GM19025 (cell line): Measurements from ENCODE around the gene HLTF.

Experiments
- ATAC-seq: cut with Tn5 transposase; IDR thresholded peaks from one replicate; pipeline ENCODE4 v1.9.1; 2021; ENCODE audit warnings: mild to moderate bottlenecking, low read depth, moderate library complexity; ENCODE audit not compliant: unreplicated experiment

The HLTF gene

DNA sequence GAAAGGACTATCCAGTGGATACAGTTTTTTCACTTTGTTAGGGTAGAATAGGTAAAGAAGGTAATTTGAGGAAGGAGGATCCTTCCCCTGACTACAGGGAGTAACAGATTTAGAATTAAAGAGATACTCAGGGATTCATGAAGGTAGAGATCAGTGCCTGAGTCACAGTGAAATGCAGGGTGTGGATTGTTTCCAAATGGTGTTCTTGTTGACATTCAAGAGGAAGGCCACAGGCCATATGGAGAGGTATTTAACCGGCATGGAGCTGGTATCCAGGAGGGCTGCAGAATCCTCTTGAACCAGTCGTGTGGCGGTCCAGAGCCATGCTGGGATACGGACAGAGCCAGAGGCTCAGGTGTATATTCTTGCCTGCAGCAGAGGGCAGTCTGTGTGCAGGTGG lies 66.8 kb downstream of the HLTF start:
- no peak for ATAC-seq

DNA sequence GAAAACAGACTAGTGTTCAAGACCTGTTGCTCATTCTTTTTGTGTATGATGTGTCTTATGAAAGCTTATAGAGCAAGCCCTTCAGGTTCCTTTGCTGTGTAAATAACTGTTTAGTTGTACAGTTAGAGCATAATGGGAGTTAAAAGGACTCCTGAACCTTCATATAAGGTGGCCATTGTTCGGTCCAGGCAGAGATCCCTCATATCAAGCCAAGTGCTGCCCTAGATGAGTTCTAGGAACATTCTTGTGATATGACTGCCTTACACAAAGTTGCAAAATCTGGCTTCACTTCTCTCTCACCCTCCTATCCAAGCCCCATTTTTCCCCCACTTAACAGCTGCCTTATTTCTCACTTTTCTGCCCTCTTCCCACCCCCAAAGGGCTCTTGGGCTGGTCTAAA lies 68.1 kb downstream of the HLTF start:
- ATAC-seq = no peak

DNA sequence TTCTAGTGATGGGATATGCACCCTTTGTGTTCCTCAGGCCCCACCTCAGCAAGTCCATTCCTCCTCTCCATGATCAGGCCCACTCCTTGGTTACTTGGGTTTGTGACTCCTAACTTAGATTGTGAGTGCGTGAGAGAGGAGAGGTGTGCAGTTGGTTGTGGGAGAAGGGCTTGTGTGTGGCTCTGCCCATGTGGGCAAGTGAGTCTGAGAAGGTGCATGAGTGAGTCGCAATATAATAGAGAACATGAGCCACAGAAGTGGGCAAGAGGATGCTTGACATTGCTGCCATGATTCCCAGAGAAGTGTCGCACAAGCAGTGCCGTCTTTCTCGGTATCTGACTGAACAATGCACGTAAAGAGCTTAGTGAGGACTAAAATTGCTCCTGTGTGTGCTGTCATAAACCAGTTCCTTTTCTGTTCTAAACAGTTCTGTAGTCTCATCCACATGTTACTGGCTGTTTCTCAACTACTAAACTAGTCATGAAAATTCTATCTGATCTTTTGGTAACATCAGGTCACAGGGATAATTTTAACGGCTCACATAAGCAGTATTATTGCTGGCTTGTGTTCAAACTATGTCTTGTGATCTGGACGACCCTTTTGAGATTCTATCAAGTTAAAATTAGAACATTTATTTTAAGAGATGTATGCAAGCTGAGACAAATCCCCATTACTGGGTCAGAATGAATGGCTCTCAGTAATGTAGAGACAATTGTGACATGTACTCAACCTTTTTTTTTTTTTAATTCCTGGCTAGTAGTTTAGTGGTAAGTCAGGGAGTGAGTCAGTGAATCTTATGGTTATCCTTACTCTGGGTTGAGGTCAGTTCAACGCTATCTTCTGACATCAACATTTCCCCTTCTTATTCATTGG lies 69.4 kb downstream of the HLTF start:
- no peak for ATAC-seq

DNA sequence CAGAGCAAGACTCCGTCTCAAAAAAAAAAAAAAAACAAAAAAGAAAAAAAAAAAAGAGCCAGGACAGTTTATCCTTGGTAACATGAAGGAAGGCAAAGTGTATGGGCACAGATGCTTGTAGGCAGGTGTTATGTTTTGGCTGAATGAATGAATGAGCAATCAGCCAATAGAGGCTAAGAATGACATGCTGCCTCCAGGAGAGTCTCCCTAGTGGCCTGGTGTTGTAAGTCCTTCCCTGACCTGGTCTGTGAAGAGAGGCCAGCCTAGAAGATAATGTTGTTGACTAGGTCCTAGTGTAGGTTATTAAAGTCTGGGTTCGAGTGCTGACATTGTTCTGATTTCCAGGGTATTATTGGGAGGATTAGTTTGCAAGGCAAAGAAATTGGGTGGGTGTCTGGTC lies 70.1 kb downstream of the HLTF start:
- ATAC-seq = no peak

DNA sequence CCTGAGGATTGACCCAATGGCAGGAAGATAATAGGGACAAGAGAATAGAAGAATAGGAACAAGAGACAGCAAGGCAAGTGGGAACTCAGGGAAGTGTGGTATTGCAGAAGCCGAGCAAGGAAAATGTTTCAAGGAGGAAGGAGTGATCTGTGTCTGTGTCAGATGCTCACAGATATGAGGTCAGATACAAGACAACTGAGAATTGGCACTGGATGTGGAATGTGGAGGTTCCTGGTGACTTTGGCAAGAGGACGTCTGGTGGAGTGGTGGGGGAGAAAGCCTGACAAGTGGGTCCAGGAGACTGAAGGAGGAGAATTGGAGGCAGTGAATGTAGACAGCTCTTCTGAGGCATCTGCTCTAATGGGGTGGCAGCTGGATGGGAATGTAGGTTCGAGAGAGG lies 70.9 kb downstream of the HLTF start:
- ATAC-seq = no peak

DNA sequence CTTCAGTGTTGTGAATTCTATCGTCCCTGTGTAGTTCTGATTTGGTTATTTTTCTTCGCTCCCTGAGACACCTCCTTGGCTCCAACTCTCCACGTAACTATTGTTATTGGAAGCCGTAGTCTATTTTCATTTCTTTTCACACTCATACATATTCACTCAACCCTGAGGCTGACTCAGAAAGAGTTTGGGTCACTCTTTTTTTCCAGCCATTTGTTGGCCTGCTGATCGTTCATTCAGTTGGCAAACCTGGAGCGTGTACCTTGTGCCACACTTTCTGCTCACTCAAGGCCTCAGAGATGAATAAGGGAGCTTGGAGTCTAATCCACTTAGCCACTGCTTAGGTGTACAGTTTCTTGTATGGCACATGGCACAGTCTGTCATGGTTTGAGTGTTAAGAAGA lies 72.6 kb downstream of the HLTF start:
- no peak for ATAC-seq

DNA sequence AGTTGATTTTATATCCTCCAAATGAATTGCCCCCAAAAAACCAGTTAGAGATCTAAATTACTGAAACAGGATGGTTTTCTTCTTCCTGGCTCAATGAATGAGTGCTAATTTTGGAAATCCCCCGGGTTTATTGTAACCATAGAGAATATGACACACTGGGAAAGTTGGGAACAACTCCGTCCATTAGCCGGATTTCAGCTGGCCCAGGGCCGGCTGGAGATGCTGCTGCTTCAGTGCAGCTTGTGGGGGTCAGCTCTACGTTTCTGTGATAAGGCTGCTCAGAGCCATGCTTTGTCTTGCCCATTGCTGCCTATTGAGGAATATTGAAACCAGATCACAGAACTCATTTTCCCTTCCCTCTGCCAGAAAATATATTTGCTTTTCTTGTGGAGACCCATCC lies 74.7 kb downstream of the HLTF start:
- ATAC-seq = no peak

DNA sequence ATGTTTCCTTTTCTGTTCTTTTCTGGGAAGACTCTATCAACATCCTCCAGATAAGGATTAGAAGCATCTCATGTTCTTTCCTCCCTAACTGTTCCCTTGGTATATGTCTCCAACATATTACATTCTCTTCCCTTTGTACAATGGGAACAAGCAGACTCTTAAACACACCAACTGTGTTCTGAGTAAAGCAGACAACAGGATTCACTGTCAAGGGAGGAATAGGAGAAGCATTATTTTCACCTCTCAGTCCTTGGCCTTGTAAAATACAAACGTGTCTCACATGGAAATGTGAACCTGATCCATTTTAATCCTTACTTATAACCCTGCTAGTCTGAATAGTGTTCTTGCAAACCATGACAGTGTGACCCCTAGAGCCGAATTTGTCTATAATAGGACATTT lies 75.4 kb downstream of the HLTF start:
- ATAC-seq = no peak

DNA sequence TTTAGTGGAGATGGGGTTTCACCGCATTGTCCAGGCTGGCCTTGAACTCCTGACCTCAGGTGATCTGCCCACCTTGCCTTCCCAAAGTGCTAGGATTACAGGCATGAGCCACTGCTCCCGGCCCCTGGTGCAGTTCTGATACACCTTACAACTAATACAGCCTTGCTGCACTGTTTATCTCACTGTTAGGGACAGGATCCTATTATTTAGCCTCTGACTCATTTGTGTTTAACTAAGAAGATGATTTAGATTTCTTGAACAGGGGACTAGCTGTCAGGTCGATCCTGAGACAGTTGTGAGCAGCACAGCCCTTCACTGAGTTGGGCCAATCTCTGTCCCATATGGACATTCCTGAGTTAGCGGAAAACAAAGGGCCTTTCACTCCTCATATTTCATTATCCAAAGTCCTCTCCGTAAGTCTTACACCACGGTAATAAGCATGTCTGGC lies 75.8 kb downstream of the HLTF start:
- no peak for ATAC-seq

DNA sequence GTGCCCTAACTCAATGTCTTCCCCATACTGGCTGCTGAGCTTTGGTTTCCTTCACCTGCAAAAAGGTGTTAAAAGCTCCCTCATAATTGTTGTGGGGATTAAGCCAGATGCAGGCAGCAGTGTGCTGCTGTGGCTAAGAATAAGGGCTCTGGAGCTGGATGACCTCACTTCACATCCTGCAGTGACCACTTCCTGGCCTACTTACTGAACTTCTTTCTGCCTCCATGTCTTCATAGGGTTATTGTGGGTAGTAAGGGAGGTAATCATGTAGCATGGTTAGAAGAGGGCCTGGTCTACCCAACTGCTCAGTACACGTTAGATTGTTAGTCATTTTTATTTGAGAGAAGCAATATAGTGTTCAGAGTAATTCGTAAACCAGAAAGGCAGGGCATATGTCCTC lies 76.6 kb downstream of the HLTF start:
- no peak for ATAC-seq

DNA sequence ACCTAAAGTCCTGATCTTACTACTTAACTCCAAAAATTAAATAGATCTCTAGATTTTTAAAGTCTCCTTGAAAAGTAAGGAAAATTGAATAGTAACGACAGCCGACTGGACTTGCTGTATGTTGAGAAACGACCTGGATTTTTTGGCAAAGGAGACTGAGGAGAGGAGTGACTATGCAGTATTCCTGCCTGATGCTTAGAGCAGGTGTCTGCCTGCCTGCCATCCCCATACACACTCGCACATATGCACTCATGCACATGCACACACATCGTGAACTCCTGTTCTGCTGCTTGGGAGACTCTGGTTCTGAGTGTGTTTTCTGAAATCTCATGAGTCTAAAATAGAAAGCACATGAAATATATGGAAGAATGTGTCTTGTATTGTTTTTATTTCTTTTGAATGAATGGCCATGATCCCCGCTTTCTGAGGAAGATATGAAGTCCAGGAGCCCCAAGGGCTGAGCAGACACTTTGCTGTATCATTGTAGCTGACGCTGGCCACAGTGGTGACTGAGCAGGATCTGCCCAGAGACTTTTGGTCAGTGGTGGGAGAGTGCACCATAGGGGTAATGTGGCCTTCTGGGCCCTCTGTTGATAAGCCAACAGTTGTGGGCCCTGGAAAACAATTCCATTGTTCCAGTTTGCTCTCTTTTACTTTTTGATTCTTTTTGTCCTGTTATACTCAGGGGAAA lies 78.6 kb downstream of the HLTF start:
- no peak for ATAC-seq

DNA sequence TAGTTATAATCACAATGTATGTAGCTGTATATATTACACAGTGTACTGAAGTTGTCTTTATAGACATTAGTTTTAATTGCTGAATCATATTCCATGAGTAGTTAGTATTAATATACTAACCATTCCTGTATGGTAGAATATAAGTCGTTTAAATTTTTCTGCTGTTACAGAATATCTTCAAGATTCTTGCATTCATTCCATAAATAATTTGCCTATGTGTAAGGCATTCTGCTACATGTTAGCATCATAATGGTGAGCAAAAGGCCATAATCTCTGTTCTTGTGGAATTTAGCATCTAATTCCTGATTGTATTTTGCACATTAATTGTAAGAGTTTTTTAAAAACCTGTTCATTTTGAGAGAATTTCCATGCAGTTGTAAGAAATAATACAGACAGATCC lies 80.9 kb downstream of the HLTF start:
- no peak for ATAC-seq

DNA sequence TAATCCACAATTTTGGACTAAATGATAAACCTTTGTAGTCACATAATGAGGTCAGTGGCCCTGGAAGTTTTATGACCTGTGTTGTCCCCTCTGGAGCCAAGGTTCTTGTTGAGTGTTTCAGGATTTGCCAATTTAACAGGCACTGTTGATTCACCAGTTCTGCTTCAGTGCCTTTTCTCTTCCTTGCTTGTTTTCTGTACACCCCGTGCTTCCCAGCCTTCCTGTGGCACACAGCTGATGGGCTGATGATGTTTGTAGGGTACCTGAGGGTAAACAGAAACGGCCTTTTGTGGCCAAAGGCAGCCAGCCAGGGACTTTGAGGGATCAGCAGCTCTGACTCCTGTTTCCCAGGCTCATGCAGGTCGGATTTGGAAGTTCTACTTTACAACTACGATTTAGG lies 81.7 kb downstream of the HLTF start:
- ATAC-seq = no peak

DNA sequence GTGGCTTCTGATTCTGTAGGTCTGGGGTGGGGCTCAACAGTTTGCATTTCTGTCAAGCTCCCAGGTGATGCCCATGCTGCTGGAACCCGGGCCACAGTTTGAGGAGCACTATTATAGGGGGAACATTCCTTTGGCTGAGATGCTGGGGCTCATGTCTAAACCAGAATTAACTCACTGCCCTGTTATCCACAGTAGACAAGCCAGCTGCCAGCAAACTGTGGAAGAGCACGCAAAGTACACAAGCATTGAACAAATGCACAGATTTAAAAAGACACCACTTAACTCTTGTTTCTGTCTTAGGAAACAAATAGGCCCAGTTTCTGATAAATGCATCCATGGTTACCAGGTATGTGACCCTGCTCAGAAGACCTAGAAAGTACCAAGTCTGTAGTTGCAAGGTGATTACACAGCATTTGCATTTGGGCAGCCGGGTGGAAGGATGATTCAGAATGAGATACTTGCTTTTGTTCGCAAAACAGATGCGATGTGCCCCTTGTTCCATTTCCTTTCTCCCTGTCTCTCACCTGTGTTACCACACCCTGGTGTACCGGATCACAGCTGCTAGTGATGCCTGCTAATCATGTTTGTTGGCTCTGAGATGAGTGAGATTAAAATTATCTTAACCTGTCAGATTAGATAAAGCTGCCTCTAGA lies 82.6 kb downstream of the HLTF start:
- ATAC-seq = peak; percentile 81

DNA sequence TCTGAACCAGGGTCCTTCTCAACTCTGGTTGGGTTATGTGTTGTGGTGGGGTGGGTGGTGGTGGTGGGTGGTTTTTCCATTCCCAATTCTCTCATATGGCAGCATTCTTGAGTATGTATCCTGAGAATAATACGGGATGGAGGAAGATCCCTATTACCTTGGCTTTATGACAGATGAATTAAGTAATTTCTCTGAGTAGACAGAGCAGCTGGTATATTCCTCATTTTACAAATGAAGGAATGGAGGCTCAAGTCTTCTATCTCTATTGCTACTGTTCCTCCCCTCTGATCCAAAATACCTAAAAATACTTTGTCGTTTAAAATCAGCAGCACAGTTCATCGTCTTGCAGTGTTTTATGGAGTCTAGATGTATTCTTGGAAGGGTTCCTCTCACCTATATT lies 84.6 kb downstream of the HLTF start:
- ATAC-seq = no peak

DNA sequence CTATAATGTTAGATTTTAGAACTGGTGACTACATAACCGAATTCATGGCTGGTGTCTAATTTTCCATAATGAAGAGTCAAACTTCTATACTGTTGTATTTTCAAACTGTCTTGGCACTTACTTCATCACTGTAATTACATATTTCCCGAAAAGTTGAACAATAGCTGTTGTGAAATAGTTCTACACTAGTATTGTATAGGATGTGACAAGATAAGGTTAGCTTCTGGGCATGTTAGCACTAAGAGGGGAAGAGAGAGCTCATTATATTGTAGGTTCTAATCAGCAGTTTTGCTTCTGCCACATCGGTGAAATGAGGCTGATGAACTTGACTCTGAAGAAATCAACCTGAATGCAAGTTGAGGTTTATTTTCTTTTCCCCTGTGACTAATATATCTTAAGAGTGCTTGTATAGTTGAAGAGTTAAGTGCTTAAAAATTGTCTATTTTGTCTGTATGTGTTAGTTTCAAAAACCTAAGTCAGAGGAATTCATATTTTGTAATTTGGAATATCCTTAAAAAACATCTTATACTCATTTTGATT lies 86.1 kb downstream of the HLTF start:
- no peak for ATAC-seq

DNA sequence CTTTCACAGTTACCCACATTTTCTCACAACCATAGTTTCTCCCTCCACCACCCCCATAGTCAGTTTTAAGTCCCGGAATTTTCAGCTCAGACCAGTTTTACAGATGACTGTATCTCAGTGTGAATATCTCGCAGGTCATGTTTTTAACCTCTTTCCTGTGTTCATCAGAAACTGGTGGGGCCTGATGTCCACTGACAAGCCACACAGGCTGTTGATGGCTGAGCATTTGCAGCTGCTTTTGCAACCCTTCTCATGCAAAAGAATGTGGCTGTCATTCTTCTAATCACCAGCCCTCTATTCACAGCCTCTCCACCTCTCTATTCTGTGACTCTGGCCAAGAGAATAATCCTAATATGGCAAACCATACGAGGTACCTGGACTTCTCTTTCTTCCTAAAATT lies 86.5 kb downstream of the HLTF start:
- no peak for ATAC-seq

DNA sequence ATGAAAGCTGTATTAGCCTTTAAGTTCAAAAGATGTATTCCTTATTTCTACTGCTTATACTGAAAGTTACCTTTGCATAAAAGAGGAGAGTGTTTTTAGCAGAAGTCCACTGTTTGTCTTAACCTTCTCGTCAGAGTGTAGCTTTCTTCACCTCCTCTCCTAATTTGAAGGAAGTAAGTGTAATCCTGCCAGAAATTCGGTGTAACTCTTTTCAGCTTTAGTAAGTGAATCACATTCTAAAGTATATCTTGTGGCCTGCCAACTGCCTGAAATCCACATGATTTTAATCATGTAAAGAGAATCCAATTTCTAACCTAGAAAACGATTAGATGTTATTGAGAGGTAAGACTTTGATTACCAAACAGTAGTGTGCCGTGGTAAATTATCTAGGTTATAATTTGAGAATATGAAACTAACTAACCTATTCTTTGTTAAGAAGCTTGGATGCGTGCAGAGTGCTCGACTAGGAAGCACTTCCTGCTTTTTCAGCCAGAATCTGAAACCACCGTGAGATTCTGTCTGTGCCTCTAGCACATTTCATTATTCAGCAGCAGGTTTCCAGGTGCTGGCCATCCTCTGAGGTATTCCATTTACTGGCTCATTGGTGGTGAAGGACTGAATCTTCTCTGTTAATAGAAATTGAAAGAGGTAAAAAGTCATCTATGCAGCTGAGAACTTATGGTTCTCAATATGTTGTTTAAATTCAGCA lies 87.5 kb downstream of the HLTF start:
- no peak for ATAC-seq

DNA sequence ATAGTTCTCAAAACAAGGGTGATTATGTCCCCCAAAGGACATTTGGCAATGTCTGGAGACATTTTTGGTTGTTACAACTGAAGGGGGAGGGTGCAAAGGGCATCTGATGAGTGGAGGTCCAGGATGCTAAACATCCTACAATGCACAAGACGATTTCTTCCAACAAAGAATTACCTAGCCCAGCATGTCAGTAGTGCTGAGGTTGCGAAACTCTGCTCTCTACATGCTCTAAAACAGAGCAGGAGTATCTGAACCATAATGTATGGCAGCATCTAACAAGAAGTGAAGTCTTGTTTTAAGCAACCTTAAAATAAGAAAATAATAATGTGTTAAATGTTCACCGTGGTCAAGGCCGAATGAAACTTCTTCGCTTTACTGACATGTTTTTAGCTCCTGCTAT lies 88.0 kb downstream of the HLTF start:
- ATAC-seq = no peak

DNA sequence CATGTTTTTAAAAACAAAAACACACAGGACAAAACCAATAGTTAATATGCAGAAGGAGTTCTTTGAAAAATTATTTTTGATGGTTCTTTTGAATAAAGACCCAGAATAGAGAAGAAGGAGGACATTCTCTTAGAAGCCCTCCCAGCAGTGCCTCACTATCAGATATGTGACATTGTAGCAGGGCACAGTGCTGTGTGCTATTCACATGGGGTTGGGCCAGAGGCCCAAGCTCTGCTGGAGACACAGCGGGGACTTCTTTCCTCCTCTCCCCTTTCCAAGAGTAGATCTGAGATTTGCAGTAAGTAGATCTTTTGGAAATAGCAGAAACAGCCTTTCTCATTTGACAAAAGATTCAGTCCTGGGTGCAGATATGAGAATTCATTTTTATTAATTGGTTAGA lies 88.7 kb downstream of the HLTF start:
- no peak for ATAC-seq
